HG02852 (cell line): ENCODE data around the gene EML4.

Experiments used
- ATAC-seq: cut with Tn5 transposase; IDR thresholded peaks from one replicate; pipeline ENCODE4 v1.9.1; 2021; ENCODE audit warnings: mild to moderate bottlenecking, moderate library complexity; ENCODE audit not compliant: unreplicated experiment

Gene EML4

DNA sequence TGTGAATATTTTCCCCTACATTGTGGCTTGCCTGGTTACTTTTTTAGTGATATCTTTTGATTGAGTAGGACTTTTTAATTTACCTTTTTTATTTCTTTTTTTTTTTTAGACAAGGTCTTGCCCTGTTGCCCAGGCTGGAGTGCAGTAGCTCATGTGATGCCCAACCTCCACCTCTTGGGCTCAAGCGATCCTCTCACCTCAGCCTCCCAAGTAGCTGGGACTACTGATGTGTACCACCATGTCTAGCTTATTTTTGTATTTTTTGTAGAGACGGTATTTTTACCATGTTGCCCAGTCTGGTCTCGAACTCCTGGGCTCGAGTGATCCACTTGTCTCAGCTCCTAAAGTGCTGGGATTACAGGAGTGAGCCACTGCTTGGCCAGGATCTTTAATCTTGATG is 25.3 kb downstream of the EML4 start:
- no peak for ATAC-seq

DNA sequence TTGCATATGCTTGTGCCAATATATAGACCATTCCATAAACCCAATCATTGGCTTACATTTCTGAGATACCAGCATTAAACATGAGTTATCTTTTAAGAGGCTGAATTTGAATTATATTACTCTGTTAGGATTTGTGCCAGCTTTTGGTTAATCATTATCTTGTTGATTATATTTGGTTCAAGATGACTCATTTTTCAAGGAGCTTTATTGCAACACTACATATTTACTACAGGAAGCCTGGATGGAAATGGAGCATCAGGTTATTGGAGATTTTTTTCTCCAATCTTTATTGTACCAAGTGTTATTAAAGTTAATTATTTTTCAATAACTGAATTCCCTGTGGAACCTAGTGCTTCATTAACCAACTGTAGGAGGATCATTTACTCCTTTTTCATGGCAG is 26.4 kb downstream of the EML4 start:
- no peak for ATAC-seq

DNA sequence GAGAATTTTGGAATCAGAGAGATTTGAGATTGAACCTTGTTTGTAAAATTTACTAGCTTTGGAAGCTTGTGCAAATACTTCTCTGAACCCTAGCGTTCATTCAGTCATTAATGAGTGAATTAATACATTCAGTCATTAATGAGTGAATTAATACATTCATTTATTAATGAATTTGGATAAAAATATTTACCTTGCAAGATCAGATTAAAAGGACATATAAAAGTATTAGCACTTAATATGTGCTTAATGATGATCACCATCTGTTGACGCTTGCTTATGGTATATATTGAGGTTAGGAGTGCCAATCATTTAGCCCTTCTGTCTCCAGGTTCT is 26.9 kb downstream of the EML4 start:
- ATAC-seq: no peak

DNA sequence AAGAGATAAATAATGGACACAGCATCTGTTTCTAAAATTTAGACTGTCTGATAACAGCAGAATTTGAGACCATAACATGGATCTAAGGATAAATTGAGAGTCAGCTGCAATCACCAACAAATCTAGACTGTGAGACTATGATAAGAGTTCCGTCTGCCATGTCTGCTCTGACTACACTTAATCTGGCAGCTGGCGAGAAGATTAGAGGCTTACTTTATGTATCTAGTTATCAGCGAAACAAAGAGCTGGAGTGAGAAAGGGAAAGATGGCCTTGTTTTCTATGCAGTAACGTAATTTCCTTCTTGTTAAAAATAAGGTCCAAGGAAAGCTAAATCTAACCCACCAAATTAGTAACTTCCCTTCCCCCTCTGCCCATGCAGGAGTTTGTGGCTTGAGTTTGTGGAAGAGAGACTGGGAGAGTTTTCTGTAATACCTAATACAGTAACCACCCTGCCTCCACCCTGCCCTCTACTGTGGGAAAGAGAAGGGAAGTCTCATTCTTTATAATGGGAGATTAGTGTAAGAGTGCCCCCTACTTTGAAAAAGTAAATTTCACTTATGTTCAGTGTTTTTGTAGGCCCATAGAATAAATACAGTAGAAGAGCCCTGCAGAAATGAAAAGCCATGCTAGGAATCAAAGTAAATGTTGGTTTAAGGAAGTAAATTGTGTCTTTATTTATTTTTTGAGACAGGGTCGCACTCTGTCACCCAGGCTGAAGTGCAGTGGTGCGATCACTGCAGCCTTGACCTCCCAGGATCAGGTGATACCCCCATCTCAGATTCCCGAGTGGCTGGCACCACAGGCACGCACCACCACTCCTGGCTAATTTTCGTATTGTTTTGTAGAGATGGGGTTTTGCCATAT is 27.5 kb downstream of the EML4 start:
- no peak for ATAC-seq

DNA sequence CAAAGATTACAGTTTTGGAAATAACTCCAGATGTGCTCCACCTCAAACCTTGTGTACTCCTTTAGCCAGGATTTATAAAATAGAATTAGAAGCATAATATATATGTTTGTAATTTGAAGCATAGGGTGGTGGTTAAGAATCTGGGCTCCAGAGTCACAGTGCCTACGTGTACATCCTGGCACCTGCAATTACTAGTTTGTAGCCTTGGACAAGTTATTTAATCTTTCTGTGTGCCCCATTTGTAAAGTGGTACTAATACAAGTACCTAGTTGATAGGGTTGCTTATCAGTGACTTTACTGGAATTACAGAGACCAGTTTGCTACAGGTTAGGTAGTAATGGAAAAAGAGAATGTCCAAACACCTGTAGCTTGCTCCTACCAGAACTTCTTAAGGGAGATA is 28.6 kb downstream of the EML4 start:
- no peak for ATAC-seq

DNA sequence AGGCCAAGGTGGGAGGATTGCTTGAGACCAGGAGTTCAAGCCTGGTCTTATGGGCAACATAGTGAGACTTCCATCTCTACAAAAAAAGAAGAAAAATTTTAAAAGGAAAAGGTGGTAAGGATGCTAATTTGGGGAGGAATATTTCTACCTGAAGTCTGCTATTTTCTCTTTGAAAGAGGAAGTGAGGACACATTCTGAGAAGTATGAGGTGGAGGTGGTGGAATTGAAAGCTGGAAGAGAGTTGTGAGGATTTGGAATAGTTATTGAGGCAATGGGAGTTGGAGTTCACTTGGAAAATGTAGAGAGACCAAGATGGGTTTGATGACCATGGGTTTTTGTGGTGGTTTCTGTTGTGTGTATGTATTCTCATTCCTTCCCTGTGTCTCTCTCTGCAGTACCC is 29.3 kb downstream of the EML4 start:
- no peak for ATAC-seq

DNA sequence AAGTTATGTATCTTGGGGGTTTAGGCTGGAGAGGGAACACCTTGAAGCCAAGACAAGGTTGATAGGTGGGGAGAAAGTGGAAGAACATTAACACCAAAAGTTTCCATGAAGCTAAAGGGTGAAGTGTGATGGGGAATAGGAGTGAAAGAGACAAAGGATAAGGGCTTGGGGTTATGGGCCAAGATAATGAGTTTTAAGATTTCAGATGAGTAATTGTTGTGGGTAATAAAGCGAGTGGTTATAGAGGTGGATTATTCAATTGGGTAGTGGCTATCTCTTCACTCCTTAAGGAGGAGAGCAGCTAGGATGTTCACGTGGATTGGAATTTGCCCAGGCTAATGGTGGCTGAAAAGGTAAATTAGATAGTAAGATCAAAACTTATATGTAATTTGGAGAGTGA is 29.8 kb downstream of the EML4 start:
- no peak for ATAC-seq

DNA sequence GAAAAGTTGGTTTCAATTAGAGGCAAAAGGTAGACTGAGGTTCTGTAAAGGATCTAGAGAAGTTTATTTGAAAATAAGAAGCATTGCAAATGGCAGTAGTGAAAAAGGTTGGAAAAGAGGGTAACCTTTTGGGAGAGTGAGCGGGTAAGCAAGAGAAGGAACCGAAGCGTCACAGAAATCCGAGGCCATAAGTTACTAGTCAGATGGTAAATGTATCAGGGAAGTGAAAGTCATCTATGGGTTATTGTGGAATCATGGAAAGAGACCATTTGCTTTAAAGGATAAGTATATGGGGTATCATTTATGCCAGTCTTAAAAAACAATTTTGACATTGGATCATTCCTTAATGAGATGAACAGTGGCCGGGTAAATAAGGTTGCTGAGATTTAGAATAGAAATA is 30.5 kb downstream of the EML4 start:
- no peak for ATAC-seq

DNA sequence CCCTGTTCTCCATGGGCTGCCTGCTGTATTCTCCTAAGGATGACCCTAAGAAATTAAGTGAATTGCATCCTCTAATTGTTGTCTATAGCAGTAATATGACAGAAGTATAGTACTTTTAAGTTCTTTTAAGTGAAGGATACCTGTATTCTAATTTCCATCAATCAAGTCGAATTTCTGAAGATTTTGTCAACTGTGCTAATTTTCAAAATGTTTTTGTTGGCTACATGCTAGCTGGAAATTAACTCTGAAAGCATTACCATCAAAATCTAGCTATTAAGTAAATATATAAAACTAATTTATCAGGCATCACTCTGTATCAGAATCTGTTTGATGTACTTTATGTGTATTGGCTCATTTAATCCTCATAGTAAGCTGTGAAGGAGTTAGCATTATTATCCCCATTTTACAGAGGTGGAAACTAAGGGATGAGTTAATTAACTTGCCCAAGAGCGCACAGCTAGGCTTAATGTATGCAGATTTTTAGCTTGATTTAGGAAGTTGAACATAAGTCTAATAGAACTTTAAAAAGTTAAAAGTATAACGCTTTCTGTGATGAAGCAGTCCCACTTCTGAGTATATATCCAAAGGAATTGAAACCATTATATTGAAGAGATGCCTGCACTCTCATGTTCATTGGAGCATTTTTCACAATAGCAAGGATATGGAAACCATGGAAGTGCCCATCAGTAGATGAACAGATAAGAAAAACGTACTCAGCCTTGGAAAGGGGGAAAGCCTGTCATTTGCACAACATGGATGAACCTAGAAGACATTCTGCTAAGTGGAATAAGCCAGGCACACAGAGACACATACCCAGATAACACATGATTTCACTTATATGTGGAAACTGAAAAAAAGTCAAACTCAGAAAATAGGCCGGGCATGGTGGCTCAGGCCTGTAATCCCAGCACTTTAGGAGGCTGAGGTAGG is 32.0 kb downstream of the EML4 start:
- ATAC-seq: no peak

DNA sequence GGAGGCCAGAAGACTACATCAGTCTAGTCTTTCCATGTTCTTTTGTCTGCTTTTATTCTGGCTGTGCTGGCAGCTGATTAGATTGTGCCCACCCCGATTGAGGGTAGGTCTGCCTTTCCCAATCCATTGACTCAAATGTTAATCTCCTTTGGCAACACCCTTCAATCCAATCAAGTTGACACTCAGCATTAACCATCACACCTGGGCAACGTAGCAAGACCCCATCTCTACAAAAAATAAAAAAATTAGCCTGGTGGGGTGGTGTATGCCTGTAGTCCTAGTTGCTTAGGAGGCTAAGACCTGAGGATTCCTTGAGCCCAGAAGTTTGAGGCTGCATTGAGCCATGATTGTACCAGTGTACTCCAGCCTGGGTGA is 33.5 kb downstream of the EML4 start:
- ATAC-seq: no peak

DNA sequence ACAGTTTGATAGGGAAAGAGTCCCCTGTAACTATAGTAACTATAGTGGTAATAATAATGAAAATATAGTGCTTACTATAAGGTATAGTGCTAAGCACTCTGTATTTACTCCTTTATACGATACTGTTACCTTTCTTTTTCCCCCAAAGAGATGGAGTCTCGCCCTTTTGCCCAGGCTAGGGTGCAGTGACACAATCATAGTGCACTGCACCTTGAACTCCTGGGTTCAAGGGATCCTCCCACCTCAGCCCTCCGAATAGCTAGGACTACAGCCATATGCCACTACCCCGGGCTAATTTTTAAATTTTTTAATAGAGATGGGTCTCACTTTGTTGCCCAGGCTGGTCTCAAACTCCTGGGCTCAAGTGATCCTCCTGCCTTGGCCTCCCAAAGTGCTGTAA is 34.6 kb downstream of the EML4 start:
- ATAC-seq: no peak

DNA sequence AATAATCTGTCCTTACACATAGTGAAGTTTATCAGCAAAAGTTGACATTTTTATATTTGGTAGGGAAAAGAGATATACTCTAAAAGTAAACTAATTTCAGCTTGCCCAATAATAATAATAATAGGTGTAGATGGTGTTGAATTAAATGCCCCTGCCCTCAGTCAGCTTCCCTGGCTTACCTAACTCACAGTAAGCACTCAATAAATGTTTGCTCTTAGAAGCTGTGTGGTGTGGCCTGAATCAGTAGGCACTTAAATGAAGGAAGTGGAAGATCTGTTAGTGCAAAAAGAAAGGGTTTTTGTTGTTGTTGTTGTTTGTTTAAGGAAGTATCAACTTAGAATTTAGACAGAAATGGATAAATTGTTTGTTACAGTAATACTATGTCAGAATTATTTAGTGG is 36.2 kb downstream of the EML4 start:
- ATAC-seq: no peak

DNA sequence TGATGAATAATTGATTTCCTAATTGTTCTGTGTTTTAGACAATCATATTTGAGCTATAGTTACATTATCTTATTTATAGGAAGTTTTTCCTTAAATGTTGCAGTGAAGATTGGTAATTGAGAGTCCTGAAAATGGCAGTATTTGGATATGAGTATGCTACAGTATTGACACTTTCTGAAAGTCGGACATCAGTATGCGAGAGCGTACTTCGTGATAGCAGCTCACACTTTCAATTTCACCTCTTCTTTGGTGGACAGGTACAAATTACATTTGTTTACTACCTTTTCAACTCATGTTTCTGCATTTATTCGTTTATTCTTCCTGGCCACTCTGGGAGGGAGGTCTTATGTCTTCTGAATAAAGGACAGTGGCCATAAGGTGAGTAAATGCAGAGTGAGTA is 38.7 kb downstream of the EML4 start:
- no peak for ATAC-seq

DNA sequence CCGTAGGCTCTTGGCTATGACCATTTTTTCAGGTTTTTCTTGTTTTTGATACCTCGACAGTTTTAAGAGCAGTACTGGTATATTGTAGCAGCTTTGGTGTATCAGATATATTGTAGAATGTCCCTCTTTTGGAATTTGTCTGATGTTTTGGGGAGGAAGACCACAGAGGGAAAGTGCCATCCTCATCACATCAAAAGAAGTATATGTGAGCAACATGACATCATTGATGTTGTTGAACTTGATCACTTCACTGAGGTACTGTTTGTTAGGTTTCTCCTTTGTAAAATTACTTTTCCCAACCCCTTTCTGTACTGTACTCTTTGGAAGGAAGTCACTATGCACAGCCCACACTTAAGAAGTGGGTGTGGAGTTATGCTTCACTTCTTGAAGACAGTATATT is 41.0 kb downstream of the EML4 start:
- ATAC-seq: no peak

DNA sequence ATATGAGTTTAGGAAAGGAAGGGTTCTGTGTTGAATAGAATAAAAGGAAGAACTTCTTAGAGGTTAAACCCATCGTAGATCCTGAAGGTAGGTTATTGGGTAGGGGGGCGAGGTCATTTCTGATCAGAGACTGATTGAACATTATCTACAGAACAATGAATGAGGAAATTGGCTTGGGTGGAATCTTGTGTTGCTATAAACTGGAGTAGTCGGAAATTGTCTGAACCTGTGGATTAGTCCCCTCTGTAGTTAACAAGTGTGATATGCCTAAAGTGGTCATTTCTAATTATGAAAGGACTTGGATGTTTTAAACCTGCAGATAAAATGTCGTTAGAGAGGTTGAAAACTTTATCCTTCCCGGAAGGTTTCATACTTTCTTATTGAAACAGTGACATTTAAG is 42.1 kb downstream of the EML4 start:
- no peak for ATAC-seq

DNA sequence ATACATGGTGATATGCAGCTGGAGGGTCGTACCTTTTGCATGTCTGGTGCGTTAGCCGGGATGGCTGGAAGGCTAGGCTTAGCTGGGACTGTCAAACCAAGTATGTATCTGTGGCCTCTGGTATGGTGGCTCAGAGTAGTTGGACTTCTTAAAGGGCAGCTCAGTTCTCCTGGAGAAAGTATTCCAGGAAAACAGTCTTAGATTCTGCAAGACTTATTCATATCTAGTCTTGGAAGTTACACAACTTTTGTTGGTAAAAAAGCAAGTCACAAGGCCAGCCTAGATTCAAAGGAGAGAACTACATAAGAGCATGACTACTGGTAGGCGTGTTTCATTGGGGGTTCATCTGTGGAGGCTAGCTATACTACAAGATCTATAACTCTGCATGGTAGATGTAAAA is 45.5 kb downstream of the EML4 start:
- ATAC-seq: no peak

DNA sequence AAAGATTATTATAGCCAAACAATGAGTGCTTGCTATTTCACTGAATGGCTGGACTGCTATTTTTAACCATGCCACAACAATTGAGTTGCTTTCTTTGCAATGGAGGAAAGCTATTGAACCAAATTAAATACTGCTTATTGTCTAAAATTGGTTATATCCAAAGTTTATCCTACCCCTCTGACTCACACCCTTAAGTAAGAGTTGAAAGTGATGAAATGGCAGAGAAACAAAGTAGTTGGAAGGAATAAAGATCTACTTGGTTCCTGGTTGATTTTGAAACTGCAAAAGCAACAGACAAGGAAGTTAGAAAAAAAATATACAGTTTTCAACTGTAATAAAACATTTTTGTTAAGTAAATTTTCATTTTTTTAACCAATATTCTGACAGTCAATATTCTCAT is 47.5 kb downstream of the EML4 start:
- ATAC-seq: no peak

DNA sequence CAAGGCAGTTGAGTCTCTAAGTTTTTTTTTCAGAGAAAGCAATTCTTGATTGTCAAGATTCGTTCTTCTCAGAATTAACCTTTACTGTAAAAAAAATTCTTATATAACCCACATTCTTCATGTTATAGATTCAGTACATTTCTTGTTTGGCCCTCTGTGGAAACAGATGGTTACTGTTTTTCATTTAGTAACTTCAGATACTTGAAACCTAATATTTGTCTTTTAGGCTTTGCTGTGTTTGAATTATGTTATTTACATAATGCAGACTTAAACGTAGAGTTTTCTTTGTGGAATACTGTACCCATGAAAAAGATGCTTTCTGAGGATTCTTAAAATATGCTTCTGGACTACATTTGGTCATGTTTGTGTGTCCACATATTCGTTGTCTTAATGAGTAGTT is 48.2 kb downstream of the EML4 start:
- no peak for ATAC-seq

DNA sequence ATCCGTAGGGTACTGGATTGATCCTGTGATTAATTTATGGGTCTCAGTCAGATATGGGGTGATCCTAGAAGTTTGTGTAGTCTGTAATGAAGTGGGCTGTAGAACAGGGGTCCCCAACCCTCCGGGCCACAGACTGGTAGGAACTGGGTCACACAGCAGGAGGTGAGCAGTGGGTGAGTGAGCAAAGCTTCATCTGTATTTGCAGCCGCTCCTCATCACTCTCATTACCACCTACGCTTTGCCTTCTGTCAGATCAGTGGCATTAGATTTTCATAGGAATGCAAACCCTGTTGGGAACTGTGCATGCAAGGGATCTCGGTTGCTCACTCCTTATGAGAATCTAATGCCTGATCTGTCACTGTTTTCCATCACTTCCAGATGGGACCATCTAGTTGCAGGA is 48.8 kb downstream of the EML4 start:
- ATAC-seq: no peak

DNA sequence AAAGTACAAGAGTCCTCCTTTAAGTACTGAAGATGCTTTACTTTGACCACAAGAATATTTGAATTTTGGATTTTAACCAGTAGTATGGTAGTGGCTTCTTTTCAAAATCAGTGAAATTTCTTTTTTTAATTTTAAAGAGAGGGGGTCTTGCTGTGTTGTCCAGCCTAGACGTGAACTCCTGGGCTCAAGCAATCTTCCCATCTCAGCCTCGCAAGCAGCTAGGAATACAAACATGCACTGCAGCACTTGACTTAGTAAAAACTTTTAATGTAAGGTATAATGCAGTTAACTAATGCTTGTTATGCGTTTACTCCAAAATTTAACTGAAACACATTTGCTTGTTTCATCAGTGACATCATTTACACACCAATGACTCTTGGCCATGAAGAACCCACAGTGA is 49.6 kb downstream of the EML4 start:
- ATAC-seq: no peak

DNA sequence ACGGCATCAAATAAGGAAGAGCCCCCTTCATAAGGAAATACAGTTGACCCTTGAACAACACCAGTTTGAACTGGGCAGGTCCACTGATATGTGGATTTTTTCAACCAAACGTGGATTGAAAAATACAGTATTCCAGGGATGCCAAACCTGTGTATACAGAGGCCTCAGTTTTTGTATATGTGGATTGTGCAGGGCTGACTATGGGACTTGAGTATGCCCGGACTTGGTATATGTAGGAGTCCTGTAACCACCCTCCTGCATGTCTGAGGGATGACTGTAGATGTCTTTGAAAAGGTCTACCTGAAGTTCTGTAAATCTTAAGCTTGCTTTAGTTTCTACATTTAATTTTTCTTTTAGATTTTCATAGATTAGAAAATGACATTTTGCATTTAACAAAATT is 50.0 kb downstream of the EML4 start:
- ATAC-seq: no peak

DNA sequence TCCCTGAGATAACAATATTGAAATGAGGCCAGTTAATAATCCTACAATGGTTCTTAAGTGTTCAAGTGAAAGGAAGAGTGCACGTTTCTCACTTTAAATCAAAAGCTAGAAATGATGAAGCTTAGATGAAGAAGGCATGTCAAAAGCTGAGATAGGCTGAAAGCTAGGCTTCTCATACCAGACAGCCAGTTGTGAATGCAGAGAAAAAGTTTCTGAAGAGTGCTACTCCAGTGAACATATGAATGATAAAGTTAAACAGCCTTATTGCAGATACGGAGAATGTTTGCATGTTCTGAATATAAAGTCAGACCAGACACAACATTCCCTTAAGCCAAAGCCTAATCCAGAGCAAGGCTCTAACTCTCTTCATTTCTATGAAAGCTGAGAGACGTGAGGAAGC is 51.4 kb downstream of the EML4 start:
- no peak for ATAC-seq
